PFSK-1 (cell line): ENCODE results near the gene SLC8A1.

Experiments
- FOXP2 ChIP-seq: optimal IDR thresholded peaks from 2 replicates; pipeline ENCODE3; 2011; ENCODE audit warnings: borderline replicate concordance, control low read depth, inconsistent platforms; ENCODE audit not compliant: insufficient read depth; ENCODE audit errors: extremely low read length, extremely low read depth
- POLR2AphosphoS5 ChIP-seq: IDR thresholded peaks from 2 replicates; pipeline ENCODE4 v1.6.1; 2012; ENCODE audit warnings: low read depth, mild to moderate bottlenecking, control low read depth, low read length, moderate library complexity
- SIN3A ChIP-seq: IDR thresholded peaks from 2 replicates; pipeline ENCODE4 v1.6.1; 2012; ENCODE audit warnings: mild to moderate bottlenecking, low read length, moderate library complexity, borderline replicate concordance; ENCODE audit not compliant: insufficient read depth
- TAF1 ChIP-seq: IDR thresholded peaks from 2 replicates; pipeline ENCODE4 v1.6.1; 2012; ENCODE audit warnings: low read length, control low read depth, borderline replicate concordance; ENCODE audit not compliant: insufficient read depth
- TF ChIP-seq, protein P1 (sequence below), 2 experiments: IDR thresholded peaks; 2 replicates each; pipeline versions ENCODE4 v1.6.1 to v1.8.0; 2011 to 2012; ENCODE audit warnings: low read depth in 2 of 2, low read length in 2 of 2, control low read depth in 1 of 2, inconsistent platforms in 1 of 2, mild to moderate bottlenecking in 1 of 2, moderate library complexity in 1 of 2; ENCODE audit not compliant: insufficient read depth in 1 of 2

Gene SLC8A1

DNA sequence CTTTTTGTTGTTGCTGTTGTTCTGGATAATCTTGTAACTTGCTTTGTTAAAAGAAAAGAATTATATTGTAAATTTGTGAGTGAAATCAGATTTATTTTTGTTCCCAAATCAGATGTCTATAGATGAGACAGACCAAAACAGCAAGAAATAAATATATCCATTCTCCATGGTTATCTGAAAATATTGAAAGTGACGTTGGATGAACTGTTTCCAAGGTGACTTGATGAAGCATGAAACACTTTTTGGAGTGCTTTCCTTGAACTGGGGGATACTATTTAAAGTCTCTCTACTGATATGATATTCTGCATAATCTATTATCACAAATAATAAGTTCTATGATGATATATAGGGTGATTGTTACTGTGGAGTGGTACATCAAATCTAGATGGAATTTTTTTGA, 357.4 kb downstream of the SLC8A1 start:
- TF ChIP-seq, protein P1, sequence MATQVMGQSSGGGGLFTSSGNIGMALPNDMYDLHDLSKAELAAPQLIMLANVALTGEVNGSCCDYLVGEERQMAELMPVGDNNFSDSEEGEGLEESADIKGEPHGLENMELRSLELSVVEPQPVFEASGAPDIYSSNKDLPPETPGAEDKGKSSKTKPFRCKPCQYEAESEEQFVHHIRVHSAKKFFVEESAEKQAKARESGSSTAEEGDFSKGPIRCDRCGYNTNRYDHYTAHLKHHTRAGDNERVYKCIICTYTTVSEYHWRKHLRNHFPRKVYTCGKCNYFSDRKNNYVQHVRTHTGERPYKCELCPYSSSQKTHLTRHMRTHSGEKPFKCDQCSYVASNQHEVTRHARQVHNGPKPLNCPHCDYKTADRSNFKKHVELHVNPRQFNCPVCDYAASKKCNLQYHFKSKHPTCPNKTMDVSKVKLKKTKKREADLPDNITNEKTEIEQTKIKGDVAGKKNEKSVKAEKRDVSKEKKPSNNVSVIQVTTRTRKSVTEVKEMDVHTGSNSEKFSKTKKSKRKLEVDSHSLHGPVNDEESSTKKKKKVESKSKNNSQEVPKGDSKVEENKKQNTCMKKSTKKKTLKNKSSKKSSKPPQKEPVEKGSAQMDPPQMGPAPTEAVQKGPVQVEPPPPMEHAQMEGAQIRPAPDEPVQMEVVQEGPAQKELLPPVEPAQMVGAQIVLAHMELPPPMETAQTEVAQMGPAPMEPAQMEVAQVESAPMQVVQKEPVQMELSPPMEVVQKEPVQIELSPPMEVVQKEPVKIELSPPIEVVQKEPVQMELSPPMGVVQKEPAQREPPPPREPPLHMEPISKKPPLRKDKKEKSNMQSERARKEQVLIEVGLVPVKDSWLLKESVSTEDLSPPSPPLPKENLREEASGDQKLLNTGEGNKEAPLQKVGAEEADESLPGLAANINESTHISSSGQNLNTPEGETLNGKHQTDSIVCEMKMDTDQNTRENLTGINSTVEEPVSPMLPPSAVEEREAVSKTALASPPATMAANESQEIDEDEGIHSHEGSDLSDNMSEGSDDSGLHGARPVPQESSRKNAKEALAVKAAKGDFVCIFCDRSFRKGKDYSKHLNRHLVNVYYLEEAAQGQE (IDR thresholded peaks at IDR 0.05; ENCODE audit: insufficient read depth in 1 of 2, low read depth in 2 of 2, low read length in 2 of 2), result no peak
- TF ChIP-seq FOXP2 (no peak), TAF1 (no peak), POLR2AphosphoS5 (no peak), SIN3A (no peak)

DNA sequence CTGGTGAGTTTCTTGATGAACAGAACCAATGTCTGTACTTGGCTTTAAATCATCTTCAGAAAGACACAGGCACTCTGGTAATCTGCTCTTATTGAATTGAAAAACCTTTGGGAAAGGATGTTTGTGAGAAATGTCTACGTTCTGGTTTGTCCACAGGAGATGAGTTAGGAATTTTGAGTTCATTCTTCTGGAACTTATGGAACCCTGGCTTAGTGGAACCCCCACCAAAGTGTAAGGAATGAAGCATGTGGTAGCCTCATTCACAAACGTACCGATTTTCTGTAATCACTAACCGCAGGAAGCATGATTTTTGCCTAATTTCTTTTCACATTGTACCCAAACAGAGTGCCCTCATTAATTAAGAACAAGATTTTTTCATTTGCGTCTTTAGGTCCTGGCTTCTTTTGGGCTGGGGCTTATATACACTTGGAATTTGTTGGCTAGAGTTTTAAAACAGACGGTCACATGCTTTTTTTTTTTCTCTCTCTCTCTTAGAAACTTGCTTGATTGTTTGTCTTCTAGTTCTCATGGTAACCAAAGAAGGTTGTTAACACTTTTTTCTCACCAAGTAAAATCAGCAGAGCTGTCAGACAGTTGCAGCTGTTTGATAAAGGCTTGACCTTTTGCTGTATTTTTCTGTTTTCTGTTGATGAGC, 358.7 kb downstream of the SLC8A1 start:
- TF ChIP-seq POLR2AphosphoS5 (no peak), SIN3A (no peak), TAF1 (no peak), FOXP2 (no peak)
- TF ChIP-seq, protein P1 (IDR thresholded peaks at IDR 0.05; ENCODE audit: insufficient read depth in 1 of 2, low read depth in 2 of 2, low read length in 2 of 2), result no peak

DNA sequence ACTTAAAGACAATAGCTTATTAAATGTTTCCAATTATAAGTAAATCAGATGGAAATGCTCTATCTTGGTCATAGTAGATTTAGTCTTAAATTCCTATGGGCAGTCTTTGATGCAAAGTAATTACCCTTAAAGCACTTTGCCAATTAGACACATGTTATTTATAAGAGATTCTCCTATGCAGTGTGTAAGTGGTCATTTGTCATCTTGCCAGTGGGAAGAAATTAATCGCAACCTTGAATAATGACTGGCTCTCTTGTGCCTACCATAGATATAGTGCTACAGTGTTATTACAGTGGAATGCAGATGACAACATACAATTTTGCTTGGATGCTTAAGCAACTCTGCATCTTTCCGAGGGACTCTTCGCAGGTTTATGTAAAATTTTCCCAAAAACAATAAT, 361.8 kb downstream of the SLC8A1 start:
- TF ChIP-seq POLR2AphosphoS5 (no peak), SIN3A (no peak)
- TF ChIP-seq, protein P1 (IDR thresholded peaks at IDR 0.05; ENCODE audit: insufficient read depth in 1 of 2, low read depth in 2 of 2, low read length in 2 of 2), result no peak

DNA sequence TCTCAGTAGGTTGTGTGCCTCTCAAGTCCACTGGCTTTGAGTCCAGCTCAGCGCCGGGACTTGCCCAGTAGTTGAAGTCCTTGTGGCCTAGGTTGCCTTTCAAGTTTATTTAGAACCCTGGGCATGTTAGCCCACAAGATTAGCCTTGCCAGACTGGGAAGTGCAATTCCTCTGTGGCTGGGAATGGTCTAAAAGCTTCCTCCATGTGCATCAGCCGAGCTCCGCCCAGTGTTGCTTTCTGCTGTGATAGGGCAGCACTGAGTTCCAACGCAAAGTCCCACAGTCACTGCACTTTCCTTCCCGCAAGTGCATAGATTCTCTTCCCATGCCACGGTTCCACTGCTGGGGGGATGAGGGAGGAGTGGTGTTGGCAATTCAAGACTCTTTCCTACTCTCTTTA, 364.0 kb downstream of the SLC8A1 start:
- TF ChIP-seq, protein P1 (IDR thresholded peaks at IDR 0.05; ENCODE audit: insufficient read depth in 1 of 2, low read depth in 2 of 2, low read length in 2 of 2), result no peak
- no peak for TF ChIP-seq POLR2AphosphoS5
- no peak for TF ChIP-seq FOXP2
- TF ChIP-seq SIN3A, result no peak
- TF ChIP-seq TAF1, result no peak

DNA sequence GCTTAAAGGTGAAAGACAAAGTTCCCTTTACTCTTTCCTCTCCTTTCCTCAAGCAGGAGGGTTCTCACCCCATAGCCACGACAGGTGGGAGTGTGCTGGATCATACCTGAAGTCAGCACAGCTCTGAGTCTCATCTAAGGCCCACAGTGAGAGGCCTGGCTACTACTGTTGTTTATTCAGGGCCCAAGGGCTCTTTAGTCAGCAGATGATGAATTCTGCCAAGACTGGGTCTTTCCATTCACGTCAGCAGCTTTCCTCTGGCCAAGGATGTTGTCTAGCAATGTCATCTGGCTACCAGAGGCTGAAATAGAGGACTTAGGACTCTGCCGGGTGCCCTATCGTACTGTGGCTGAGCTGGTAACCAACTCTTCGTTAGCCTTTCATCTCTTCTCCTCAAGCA, 364.5 kb downstream of the SLC8A1 start:
- TF ChIP-seq SIN3A, result no peak
- TF ChIP-seq POLR2AphosphoS5, result no peak
- TF ChIP-seq TAF1, result no peak
- TF ChIP-seq, protein P1 (IDR thresholded peaks at IDR 0.05; ENCODE audit: insufficient read depth in 1 of 2, low read depth in 2 of 2, low read length in 2 of 2), result no peak
- TF ChIP-seq FOXP2, result no peak
